Progenitor cell of endocrine pancreas (in vitro differentiated cells): ENCODE data around the gene C17orf100. TPM values are rescaled to one million over a fixed set of nuclear protein-coding genes. Genes with fewer than 3 reads are reported as not detected.
"Not testable (repeated sequence)": the region's sequence is repeated elsewhere in the genome, so short reads cannot be mapped to it uniquely, and the experiment has no call there.

ENCODE experiments used
- DNase-seq: peaks from one replicate; pipeline ENCODE4 v3.0.0; 2021; ENCODE audit warnings: low spot score; ENCODE audit not compliant: unreplicated experiment
- H3K27ac Mint-ChIP-seq: 2 replicates; pipeline ENCODE4 v1.8.0; 2021; ENCODE audit warnings: mild to moderate bottlenecking, moderate library complexity, mixed read lengths
- H3K27me3 Mint-ChIP-seq: 2 replicates; pipeline ENCODE4 v1.8.0; 2021; ENCODE audit warnings: mixed read lengths
- H3K36me3 Mint-ChIP-seq: 2 replicates; pipeline ENCODE4 v1.8.0; 2022; ENCODE audit warnings: mixed read lengths; ENCODE audit not compliant: insufficient read depth
- H3K4me1 Mint-ChIP-seq: 2 replicates; pipeline ENCODE4 v1.8.0; 2021; ENCODE audit warnings: low read depth, mixed read lengths
- H3K4me3 Mint-ChIP-seq: 2 replicates; pipeline ENCODE4 v1.8.0; 2021; ENCODE audit warnings: low read depth, mild to moderate bottlenecking, moderate library complexity, mixed read lengths
- H3K9me3 Mint-ChIP-seq: 2 replicates; pipeline ENCODE4 v1.8.0; 2021; ENCODE audit warnings: low read depth, mixed read lengths
- CTCF ChIP-seq: fragments of 200-600 bp; sonication (generic); IDR thresholded peaks from one replicate; pipeline ENCODE4 v1.5.0; 2021; ENCODE audit warnings: antibody characterized with exemption, mild to moderate bottlenecking; ENCODE audit not compliant: unreplicated experiment
- total RNA-seq: library from RNA; stranded (reverse); gene quantifications from 2 replicates; pipeline ENCODE4 v1.2.1, GENCODE V29; 2021

The C17orf100 gene
- total RNA-seq, 1 donor from 2014 or later, result 6.1 TPM

DNA sequence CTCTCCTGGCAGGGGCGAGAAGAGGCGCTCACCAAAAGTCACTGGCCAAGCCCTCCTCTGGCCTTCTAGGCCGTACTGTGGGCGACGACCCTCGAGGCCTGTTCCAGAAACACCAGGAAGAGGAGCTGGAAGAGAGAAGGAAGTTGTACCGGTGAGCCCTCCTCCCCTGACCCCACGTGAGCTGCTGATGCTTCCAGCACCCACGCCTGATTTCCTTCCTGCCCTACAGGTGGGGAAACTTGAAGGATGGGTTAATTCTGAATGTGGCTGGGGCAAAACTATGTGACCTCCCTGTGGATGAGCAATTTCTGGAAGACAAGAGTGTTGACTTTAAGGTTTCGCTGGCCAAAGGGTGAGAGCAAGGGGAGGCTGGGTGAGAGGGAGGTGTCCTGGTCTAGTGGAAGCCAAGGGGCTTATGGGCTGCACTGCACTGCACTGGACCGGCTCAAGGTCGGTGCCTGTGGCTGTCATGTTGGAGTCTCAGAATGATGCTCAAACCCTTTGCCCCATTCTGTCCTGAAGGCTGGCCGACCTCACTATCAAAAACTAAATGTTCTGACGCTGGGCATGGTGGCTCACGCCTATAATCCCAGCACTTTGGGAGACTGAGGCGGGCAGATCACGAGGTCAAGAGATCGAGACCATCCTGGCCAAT, 6.2 kb downstream of the C17orf100 start:
- Mint-ChIP-seq H3K27ac (no peak overlapping the region), H3K4me3 (peak overlapping the region; percentile 74), H3K27me3 (peaks cover 40% of the 10 kb centered on the region), H3K9me3 (no peaks in the 10 kb centered on the region), H3K36me3 (no peaks in the 10 kb centered on the region), H3K4me1 (peaks cover 21% of the 10 kb centered on the region)
- TF ChIP-seq CTCF, result no peak
- DNase-seq, result no peak

- DNase-seq, H3K27ac Mint-ChIP-seq, H3K36me3 Mint-ChIP-seq, H3K4me3 Mint-ChIP-seq, H3K9me3 Mint-ChIP-seq: not testable (repeated sequence)
- H3K27me3 Mint-ChIP-seq, result peaks cover 37% of the 10 kb centered on the region
- peaks cover 17% of the 10 kb centered on the region for H3K4me1 Mint-ChIP-seq
These were observed 6.8 kb downstream of the C17orf100 start for GRCh38 chr17:6658411-6658810.

- H3K4me1 Mint-ChIP-seq, result peaks cover 10% of the 10 kb centered on the region
- H3K36me3 Mint-ChIP-seq, result no peaks in the 10 kb centered on the region
- no peak for DNase-seq
- H3K27ac Mint-ChIP-seq, result no peak overlapping the region
- H3K27me3 Mint-ChIP-seq, result peaks cover 24% of the 10 kb centered on the region
- TF ChIP-seq CTCF, result no peak
- H3K9me3 Mint-ChIP-seq, result no peaks in the 10 kb centered on the region
- H3K4me3 Mint-ChIP-seq, result no peak overlapping the region
These were observed 8.5 kb downstream of the C17orf100 start for GRCh38 chr17:6660101-6660500.

DNA sequence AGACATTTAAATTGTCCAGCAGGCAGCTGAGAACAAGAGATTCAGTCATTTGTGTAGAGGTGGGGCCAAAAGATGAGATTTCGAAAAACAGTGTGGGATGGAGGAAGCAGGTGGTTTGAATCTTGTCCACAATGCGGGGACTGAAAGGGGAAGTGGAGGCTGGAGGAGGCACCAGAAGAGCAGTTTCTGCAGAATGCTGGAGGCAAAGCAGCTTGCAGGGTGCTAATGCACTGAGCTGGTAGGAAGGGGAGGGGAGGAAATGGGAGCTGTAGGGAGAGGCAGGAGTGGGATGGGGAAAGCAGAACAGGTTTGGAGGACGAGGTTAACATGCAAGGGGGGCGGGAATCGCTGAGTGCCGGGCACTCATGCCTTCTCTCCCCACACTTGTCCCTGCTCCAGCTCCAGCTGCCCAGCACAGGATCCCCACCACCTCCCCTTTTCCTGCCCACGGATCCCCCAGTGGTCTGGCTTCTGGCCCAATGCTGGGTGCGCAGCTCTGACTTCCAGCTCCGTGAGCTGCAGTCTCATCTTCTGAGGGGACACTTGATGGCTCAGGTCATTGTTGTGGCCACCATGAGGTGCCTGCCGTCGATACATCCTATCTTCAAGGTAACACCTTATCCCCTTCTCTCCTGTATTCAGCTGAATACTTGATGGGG, 9.4 kb downstream of the C17orf100 start:
- Mint-ChIP-seq H3K9me3 (no peaks in the 10 kb centered on the region), H3K27ac (no peak overlapping the region), H3K4me1 (peaks cover 5% of the 10 kb centered on the region), H3K36me3 (no peaks in the 10 kb centered on the region), H3K4me3 (no peak overlapping the region), H3K27me3 (peaks cover 17% of the 10 kb centered on the region)
- TF ChIP-seq CTCF, result no peak
- DNase-seq, result no peak

DNA sequence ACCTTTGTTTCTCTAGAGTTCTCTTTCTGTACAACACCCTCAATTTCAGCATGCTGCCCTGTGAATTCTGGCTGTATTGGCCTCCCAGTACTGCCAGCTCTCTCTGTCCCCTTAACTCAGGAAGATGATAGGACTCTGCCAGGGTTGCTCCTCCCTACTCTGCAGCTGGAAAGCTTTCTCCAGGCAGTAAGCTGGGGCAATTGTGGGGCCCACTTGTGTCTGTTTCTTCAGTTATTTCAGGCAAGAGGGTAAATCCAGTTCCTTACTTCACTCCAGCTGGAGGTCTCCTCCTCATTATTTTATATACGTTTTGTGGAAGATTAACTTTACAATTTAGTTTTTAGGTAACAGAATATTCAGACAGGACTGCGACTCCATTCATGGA, 9.9 kb downstream of the C17orf100 start:
- Mint-ChIP-seq H3K36me3 (no peaks in the 10 kb centered on the region), H3K27me3 (peaks cover 13% of the 10 kb centered on the region), H3K4me3 (no peak overlapping the region), H3K9me3 (no peaks in the 10 kb centered on the region), H3K4me1 (peaks cover 3% of the 10 kb centered on the region), H3K27ac (no peak overlapping the region)
- TF ChIP-seq CTCF, result no peak
- DNase-seq, result no peak

DNA sequence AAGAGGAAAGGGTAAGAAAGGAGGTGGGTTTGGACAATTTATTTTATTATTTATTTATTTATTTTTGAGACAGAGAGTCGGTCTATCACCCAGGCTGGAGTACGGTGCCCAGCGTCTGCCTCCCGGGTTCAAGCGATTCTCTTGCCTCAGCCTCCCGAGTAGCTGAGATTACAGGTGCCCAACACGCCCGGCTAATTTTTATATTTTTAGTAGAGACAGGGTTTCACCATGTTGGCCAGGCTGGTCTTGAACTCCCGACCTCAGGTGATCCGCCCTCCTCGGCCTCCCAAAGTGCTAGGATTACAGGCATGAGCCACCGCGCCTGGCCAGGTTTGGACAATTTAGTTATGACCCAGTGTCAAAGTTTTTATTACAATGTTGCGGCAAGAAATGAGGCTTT, 11.6 kb downstream of the C17orf100 start:
- H3K4me3 Mint-ChIP-seq, H3K4me1 Mint-ChIP-seq, H3K27ac Mint-ChIP-seq, H3K9me3 Mint-ChIP-seq, DNase-seq, H3K36me3 Mint-ChIP-seq: not testable (repeated sequence)
- H3K27me3 Mint-ChIP-seq, result peaks cover 17% of the 10 kb centered on the region
